AG09309 (cell line): ENCODE measurements around the gene GPR61.
A peak's percentile ranks its signal among the peaks of the same experiment; 100 is the strongest.

Experiments used
- DNase-seq: peaks from one replicate; pipeline ENCODE4 v3.0.0-alpha.2; 2010; ENCODE audit warnings: low read depth
- H3K4me3 ChIP-seq: 2 replicates; pipeline ENCODE4 v1.5.1; 2011; ENCODE audit warnings: mild to moderate bottlenecking, low read depth, low read length, moderate library complexity; ENCODE audit not compliant: control insufficient read depth
- TF ChIP-seq, protein P1 (sequence below): IDR thresholded peaks from 2 replicates; pipeline ENCODE4 v1.5.1; 2011; ENCODE audit warnings: mild to moderate bottlenecking, low read depth, low read length, inconsistent platforms; ENCODE audit not compliant: insufficient read depth, control insufficient read depth; ENCODE audit errors: missing control alignments

GPR61 gene

GRCh38 chr1:109493805-109494539 lies 45.7 kb upstream of the GPR61 start, which contains the start of gene CYB561D1:
Gene CYB561D1 (plus strand): TSS chr1:109494094. CDS start chr1:109494140, 46 bp downstream.
- H3K4me3 ChIP-seq: peak within 1 kb of the TSS; percentile 98
- TF ChIP-seq, protein P1, sequence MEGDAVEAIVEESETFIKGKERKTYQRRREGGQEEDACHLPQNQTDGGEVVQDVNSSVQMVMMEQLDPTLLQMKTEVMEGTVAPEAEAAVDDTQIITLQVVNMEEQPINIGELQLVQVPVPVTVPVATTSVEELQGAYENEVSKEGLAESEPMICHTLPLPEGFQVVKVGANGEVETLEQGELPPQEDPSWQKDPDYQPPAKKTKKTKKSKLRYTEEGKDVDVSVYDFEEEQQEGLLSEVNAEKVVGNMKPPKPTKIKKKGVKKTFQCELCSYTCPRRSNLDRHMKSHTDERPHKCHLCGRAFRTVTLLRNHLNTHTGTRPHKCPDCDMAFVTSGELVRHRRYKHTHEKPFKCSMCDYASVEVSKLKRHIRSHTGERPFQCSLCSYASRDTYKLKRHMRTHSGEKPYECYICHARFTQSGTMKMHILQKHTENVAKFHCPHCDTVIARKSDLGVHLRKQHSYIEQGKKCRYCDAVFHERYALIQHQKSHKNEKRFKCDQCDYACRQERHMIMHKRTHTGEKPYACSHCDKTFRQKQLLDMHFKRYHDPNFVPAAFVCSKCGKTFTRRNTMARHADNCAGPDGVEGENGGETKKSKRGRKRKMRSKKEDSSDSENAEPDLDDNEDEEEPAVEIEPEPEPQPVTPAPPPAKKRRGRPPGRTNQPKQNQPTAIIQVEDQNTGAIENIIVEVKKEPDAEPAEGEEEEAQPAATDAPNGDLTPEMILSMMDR: peak; percentile 83
- peak; percentile 33 for DNase-seq

DNA sequence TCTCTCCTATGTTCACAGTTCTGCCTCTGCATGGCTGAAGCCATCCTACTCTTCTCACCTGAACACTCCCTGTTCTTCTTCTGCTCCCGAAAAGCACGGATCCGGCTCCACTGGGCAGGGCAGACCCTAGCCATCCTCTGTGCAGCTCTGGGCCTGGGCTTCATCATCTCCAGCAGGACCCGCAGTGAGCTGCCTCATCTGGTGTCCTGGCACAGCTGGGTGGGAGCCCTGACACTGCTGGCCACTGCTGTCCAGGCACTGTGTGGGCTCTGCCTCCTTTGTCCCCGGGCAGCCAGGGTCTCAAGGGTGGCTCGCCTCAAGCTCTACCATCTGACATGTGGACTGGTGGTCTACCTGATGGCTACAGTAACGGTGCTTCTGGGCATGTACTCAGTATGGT lies 43.9 kb upstream of the GPR61 start:
- TF ChIP-seq, protein P1: no peak
- no peak overlapping the region for H3K4me3 ChIP-seq
- DNase-seq: no peak

DNA sequence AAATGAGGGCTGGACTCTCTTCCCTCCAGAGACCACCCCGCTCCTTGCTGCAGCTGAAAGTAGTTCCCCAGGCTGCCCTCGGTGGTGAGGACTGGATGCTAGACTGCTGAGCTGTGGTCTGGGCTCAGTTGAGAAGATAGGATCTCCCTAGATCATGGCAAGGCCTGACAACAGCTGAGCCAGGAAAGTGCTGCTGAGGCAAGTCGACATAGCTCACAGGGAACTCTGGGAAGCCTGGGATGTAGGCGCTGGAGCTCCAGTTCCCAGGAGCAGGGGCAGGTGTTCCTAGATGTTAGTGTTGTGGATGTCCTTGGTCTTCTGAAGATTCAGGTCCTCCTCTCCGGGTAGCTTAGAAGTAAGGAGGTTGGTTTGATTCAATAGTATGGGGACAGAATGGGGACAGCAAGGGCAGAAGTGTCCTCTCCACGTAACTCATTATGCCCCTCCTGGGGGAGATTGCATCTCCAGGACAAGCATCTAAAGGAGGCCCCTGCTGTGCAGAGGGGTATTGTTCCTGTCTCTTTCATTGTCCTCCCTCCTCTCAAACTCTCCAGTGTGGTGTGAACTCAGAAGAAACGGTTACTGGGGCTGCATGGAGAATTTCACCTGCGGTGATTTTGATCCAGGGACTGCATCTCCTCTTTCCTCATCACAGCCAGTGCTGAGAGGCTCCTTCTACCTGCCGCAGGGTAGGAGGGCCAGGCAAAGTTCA lies 42.1 kb upstream of the GPR61 start:
- TF ChIP-seq, protein P1: no peak
- DNase-seq: no peak
- H3K4me3 ChIP-seq: no peak overlapping the region

- no peak overlapping the region for H3K4me3 ChIP-seq
- TF ChIP-seq, protein P1: peak; percentile 68
Measured at GRCh38 chr1:109498161-109498801, 41.4 kb upstream of the GPR61 start.

GRCh38 chr1:109499081-109499480 lies 40.6 kb upstream of the GPR61 start:
- no peak for DNase-seq
- no peak overlapping the region for H3K4me3 ChIP-seq
- TF ChIP-seq, protein P1: no peak

More at GRCh38 chr1:109498161-109498801, 41.4 kb upstream of the GPR61 start:
- no peak for DNase-seq

- TF ChIP-seq, protein P1: peak; percentile 60
- no peak overlapping the region for H3K4me3 ChIP-seq
- no peak for DNase-seq
Measured at GRCh38 chr1:109499661-109500536, 39.8 kb upstream of the GPR61 start.
